Measurements from ENCODE around the gene WDR45B. TPM values are rescaled to one million over a fixed set of nuclear protein-coding genes. Genes with fewer than 3 reads are reported as not detected.
"Not testable (repeated sequence)": the region's sequence is repeated elsewhere in the genome, so short reads cannot be mapped to it uniquely, and the experiment has no call there.

The WDR45B gene
- total RNA-seq, 2 donors from 2014 or later: 50.0 to 55.7 TPM

- H3K4me3 ChIP-seq: no peak overlapping the region
- no peaks in the 10 kb centered on the region for H3K9me3 ChIP-seq
- no peak for ATAC-seq (ENCODE audit: insufficient number of reproducible peaks, low FRiP score, low read depth)
- H3K4me1 ChIP-seq (ENCODE audit: control insufficient read depth in 1 of 2, low read depth in 2 of 2): no peaks in the 10 kb centered on the region
- no peak for DNase-seq (ENCODE audit: low spot score)
- TF ChIP-seq CTCF (IDR thresholded peaks at IDR 0.05): no peak
- H3K27ac ChIP-seq: no peak overlapping the region
- no peaks in the 10 kb centered on the region for H3K27me3 ChIP-seq (replicated peaks; ENCODE audit: insufficient read depth)
- peaks cover 27% of the 10 kb centered on the region for H3K36me3 ChIP-seq
Measured at GRCh38 chr17:82582213-82582612, 66.0 kb downstream of the WDR45B start.

DNA sequence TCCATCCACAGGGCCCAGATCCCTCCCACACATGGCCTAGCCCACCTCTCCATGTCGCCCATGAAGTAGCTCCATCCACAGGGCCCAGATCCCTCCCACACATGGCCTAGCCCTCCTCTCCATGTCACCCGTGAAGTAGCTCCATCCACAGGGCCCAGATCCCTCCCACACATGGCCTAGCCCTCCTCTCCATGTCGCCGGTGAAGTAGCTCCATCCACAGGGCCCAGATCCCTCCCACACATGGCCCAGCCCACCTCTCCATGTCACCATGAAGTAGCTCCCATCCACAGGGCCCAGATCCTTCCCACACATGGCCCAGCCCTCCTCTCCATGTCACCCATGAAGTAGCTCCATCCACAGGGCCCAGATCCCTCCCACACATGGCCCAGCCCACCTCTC lies 68.3 kb downstream of the WDR45B start:
- not testable (repeated sequence) for DNase-seq (ENCODE audit: low spot score); H3K9me3 ChIP-seq; H3K4me3 ChIP-seq; ATAC-seq (ENCODE audit: insufficient number of reproducible peaks, low FRiP score, low read depth); H3K27ac ChIP-seq; H3K27me3 ChIP-seq (replicated peaks; ENCODE audit: insufficient read depth); H3K4me1 ChIP-seq (ENCODE audit: control insufficient read depth in 1 of 2, low read depth in 2 of 2)
- H3K36me3 ChIP-seq: peaks cover 22% of the 10 kb centered on the region

DNA sequence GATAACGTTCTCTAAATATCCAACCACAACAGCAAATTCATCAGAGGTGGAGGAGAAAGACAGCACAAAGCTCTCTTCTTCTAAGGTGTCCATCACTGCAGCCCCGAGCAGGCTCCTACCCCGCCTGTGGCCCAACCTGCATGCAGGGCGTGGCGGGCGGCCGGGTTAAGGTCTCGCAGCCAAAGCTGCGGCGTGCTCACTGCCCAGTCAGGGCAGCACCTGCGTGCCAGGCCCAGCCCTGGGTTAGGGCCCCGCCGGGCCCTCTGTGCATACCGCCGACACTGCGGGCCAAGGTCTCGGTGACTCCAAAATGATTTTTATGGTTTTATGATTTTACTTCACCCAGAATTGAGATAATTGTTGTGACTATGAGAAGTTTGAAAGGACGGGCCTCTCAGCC lies 70.9 kb downstream of the WDR45B start:
- H3K9me3 ChIP-seq: no peaks in the 10 kb centered on the region
- H3K36me3 ChIP-seq: peaks cover 19% of the 10 kb centered on the region
- ATAC-seq (ENCODE audit: insufficient number of reproducible peaks, low FRiP score, low read depth): no peak
- H3K4me1 ChIP-seq (ENCODE audit: control insufficient read depth in 1 of 2, low read depth in 2 of 2): no peaks in the 10 kb centered on the region
- no peak overlapping the region for H3K4me3 ChIP-seq
- H3K27me3 ChIP-seq (replicated peaks; ENCODE audit: insufficient read depth): no peaks in the 10 kb centered on the region
- H3K27ac ChIP-seq: no peak overlapping the region
- TF ChIP-seq CTCF (IDR thresholded peaks at IDR 0.05): no peak
- no peak for DNase-seq (ENCODE audit: low spot score)

GRCh38 chr17:82575581-82576221 lies 72.5 kb downstream of the WDR45B start:
- H3K4me3 ChIP-seq; H3K4me1 ChIP-seq (ENCODE audit: control insufficient read depth in 1 of 2, low read depth in 2 of 2); H3K27ac ChIP-seq; ATAC-seq (ENCODE audit: insufficient number of reproducible peaks, low FRiP score, low read depth); H3K27me3 ChIP-seq (replicated peaks; ENCODE audit: insufficient read depth); DNase-seq (ENCODE audit: low spot score); H3K9me3 ChIP-seq: not testable (repeated sequence)
- peaks cover 19% of the 10 kb centered on the region for H3K36me3 ChIP-seq

GRCh38 chr17:82574041-82574440 lies 74.2 kb downstream of the WDR45B start:
- H3K4me1 ChIP-seq (ENCODE audit: control insufficient read depth in 1 of 2, low read depth in 2 of 2): peaks cover 2 to 6% of the 10 kb centered on the region in 2 donors
- no peak for ATAC-seq (ENCODE audit: insufficient number of reproducible peaks, low FRiP score, low read depth)
- no peak for DNase-seq (ENCODE audit: low spot score)
- TF ChIP-seq CTCF (IDR thresholded peaks at IDR 0.05): no peak
- no peak overlapping the region for H3K27ac ChIP-seq
- H3K36me3 ChIP-seq: peaks cover 19% of the 10 kb centered on the region
- H3K27me3 ChIP-seq (replicated peaks; ENCODE audit: insufficient read depth): no peaks in the 10 kb centered on the region
- no peak overlapping the region for H3K4me3 ChIP-seq
- H3K9me3 ChIP-seq: no peaks in the 10 kb centered on the region

DNA sequence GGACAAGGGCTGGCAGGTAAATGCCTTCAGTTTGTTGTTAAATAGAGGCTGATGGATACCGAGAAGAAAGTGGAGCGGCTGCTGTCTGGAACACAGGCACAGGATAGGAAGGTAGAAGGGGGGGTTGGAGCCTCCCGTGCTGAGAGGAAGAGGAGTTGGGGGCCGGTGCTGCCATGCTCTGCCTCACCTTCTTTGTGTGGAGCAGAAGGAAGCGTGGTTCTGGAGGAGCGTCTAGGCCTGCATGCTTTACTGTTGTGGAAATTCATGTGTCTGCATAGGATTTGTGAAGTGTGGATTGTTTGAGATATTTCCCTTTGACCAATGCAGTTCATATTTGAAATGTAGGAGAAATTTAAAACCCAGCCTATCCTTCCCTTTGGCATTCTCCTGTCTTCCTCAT lies 76.4 kb downstream of the WDR45B start:
- DNase-seq (ENCODE audit: low spot score): no peak

More for the DNA sequence above, 76.4 kb downstream of the WDR45B start:
- no peaks in the 10 kb centered on the region for H3K27me3 ChIP-seq (replicated peaks; ENCODE audit: insufficient read depth)
- no peak overlapping the region for H3K27ac ChIP-seq
- H3K4me3 ChIP-seq: no peak overlapping the region
- peaks cover 19% of the 10 kb centered on the region for H3K36me3 ChIP-seq
- H3K4me1 ChIP-seq (ENCODE audit: control insufficient read depth in 1 of 2, low read depth in 2 of 2): peaks cover 9 to 20% of the 10 kb centered on the region in 2 donors
- no peak for ATAC-seq (ENCODE audit: insufficient number of reproducible peaks, low FRiP score, low read depth)
- TF ChIP-seq CTCF (IDR thresholded peaks at IDR 0.05): no peak
- no peaks in the 10 kb centered on the region for H3K9me3 ChIP-seq
